Panc1 (cell line): Measurements from ENCODE around the gene PGPEP1. TPM values are rescaled to one million over a fixed set of nuclear protein-coding genes. Genes with fewer than 3 reads are reported as not detected.

ENCODE experiments used
- ATAC-seq: fragments of 200-7000 bp; cut with Tn5 transposase; 2 replicates; pipeline ENCODE4 v1.9.1; 2020; ENCODE audit warnings: mild to moderate bottlenecking, moderate library complexity
- BruUV-seq: library from RNA; stranded (reverse); fragments of 400-500 nt; replicated peaks from 2 replicates; lab custom pipeline; 2021; lab: Mats Ljungman, UMichigan
- CTCF ChIA-PET: fragments of 300-600 bp; sonication (Branson Sonifier 250); formaldehyde crosslinking; loops from one replicate; lab custom pipeline; 2022; ENCODE audit warnings: antibody characterized with exemption; lab: Charles Lee
- POLR2A ChIA-PET: fragments of 300-600 bp; sonication (Branson Sonifier 250); formaldehyde crosslinking; loops from one replicate; lab custom pipeline; 2022; ENCODE audit warnings: antibody characterized with exemption; lab: Charles Lee
- DNase-seq: peaks from one replicate; pipeline ENCODE4 v3.0.0-alpha.2; 2010; ENCODE audit warnings: low read depth, low spot score
- H3K27ac ChIP-seq: 2 replicates; pipeline ENCODE4 v1.5.1; 2011; ENCODE audit warnings: mild to moderate bottlenecking, low read length, inconsistent platforms
- H3K27me3 ChIP-seq: fragments of 200-500 bp; sonication (Bioruptor generic); 2 replicates; pipeline ENCODE4 v1.6.0; 2014; ENCODE audit warnings: low read length, inconsistent platforms; ENCODE audit not compliant: control insufficient read depth, insufficient read depth
- H3K36me3 ChIP-seq: fragments of 200-500 bp; sonication (Bioruptor generic); 2 replicates; pipeline ENCODE4 v1.5.1; 2014; ENCODE audit warnings: inconsistent platforms, mild to moderate bottlenecking, low read length, moderate library complexity; ENCODE audit not compliant: control insufficient read depth, insufficient read depth
- H3K4me1 ChIP-seq: 2 replicates; pipeline ENCODE4 v1.5.1; 2011; ENCODE audit warnings: inconsistent platforms, mild to moderate bottlenecking, low read length, moderate library complexity; ENCODE audit not compliant: control insufficient read depth, insufficient read depth
- H3K4me3 ChIP-seq, 2 experiments: 2 replicates each; pipeline ENCODE4 v1.5.1; 2011 to 2012; ENCODE audit warnings: low read depth in 2 of 2, low read length in 2 of 2, mild to moderate bottlenecking in 2 of 2, inconsistent platforms in 1 of 2, moderate library complexity in 1 of 2
- H3K9me3 ChIP-seq: fragments of 200-500 bp; sonication (Bioruptor generic); 2 replicates; pipeline ENCODE4 v1.5.1; 2014; ENCODE audit warnings: low read depth, mild to moderate bottlenecking, inconsistent platforms, low read length, moderate library complexity; ENCODE audit not compliant: control insufficient read depth, insufficient read depth
- CTCF ChIP-seq: fragments of 450-650 bp; IDR thresholded peaks from 2 replicates; pipeline ENCODE4 v1.5.1; 2017; ENCODE audit warnings: mild to moderate bottlenecking
- POLR2AphosphoS5 ChIP-seq: IDR thresholded peaks from 2 replicates; pipeline ENCODE4 v1.6.1; 2012; ENCODE audit warnings: mild to moderate bottlenecking, low read depth, low read length, moderate library complexity
- REST ChIP-seq, 2 experiments: IDR thresholded peaks; 2 replicates each; pipeline ENCODE4 v1.6.1; 2011 to 2012; ENCODE audit warnings: low read depth in 2 of 2, control low read depth in 1 of 2, low read length in 1 of 2, mild to moderate bottlenecking in 1 of 2, moderate library complexity in 1 of 2; ENCODE audit not compliant: insufficient read depth in 1 of 2
- SIN3A ChIP-seq: IDR thresholded peaks from 2 replicates; pipeline ENCODE4 v1.6.1; 2012; ENCODE audit warnings: low read depth, mild to moderate bottlenecking, low read length, moderate library complexity, borderline replicate concordance; ENCODE audit not compliant: insufficient read depth
- TCF7L2 ChIP-seq: IDR thresholded peaks from 2 replicates; pipeline ENCODE4 v1.6.1; 2011; ENCODE audit warnings: mild to moderate bottlenecking, low read depth, low read length, inconsistent platforms
- in situ Hi-C: cut with HindIII; loops from 2 replicates; pipeline ENCODE4 v1.10.0; 2016; ENCODE audit warnings: low sequenced_read_pairs, low pct_unique_long_range_greater_than_20kb
- intact Hi-C: fragments of 100-400 bp; cut with micrococcal nuclease; formaldehyde crosslinking; loops from one replicate; pipeline ENCODE4 v1.10.0; 2022; ENCODE audit not compliant: unreplicated experiment
- total RNA-seq: library from RNA; stranded (reverse); gene quantifications from one replicate; pipeline ENCODE4 v1.2.1, GENCODE V29; 2021; ENCODE audit not compliant: unreplicated experiment

PGPEP1 gene
- total RNA-seq, 1 experiment from 2014 or later, result 36.3 TPM

GRCh38 chr19:18306209-18306887 is 34.0 kb upstream of the PGPEP1 start:
- no peak for DNase-seq
- no TSS peak for BruUV-seq
- no peaks in the 10 kb centered on the region for H3K9me3 ChIP-seq
- H3K27ac ChIP-seq, result peak overlapping the region; percentile 75
- CTCF ChIA-PET, result interaction anchor here (0.6 to 1.1 kb wide), 2 partner anchors 27 to 461 kb away, joined by 3 to 5 read pairs; no protein-coding TSS in a partner anchor
- in situ Hi-C loops (no loop called here), intact Hi-C loops (no loop called here)
- ATAC-seq, result no peak
- no peaks in the 10 kb centered on the region for H3K36me3 ChIP-seq
- no peak overlapping the region for H3K4me3 ChIP-seq
- POLR2A ChIA-PET, result interaction anchor here (0.5 kb wide), 1 partner anchor 29 kb away, joined by 7 read pairs; no protein-coding TSS in a partner anchor
- peaks cover 56% of the 10 kb centered on the region for H3K4me1 ChIP-seq
- no peaks in the 10 kb centered on the region for H3K27me3 ChIP-seq
- TF ChIP-seq REST (IDR thresholded peaks at IDR 0.05; ENCODE audit: insufficient read depth in 1 of 2, low read depth in 2 of 2, low read length in 1 of 2) (no peak), CTCF (no peak), POLR2AphosphoS5 (no peak), SIN3A (no peak), TCF7L2 (no peak)

- DNase-seq (no peak), ATAC-seq (no peak)
- TSS peak; percentile 94 for BruUV-seq
- ChIA-PET CTCF (interaction anchor here (0.6 to 1.1 kb wide), 2 partner anchors 27 to 461 kb away, joined by 3 to 5 read pairs; no protein-coding TSS in a partner anchor), POLR2A (interaction anchor here (0.5 kb wide), 1 partner anchor 29 kb away, joined by 7 read pairs; no protein-coding TSS in a partner anchor)
- no peaks in the 10 kb centered on the region for H3K27me3 ChIP-seq
- in situ Hi-C loops (no loop called here), intact Hi-C loops (no loop called here)
- no peak for TF ChIP-seq CTCF
- no peak for TF ChIP-seq POLR2AphosphoS5
- no peak for TF ChIP-seq TCF7L2
- no peak for TF ChIP-seq REST (IDR thresholded peaks at IDR 0.05; ENCODE audit: insufficient read depth in 1 of 2, low read depth in 2 of 2, low read length in 1 of 2)
- TF ChIP-seq SIN3A, result no peak
- H3K4me1 ChIP-seq, result peaks cover 52% of the 10 kb centered on the region
- no peaks in the 10 kb centered on the region for H3K9me3 ChIP-seq
- no peak overlapping the region for H3K4me3 ChIP-seq
- H3K36me3 ChIP-seq, result no peaks in the 10 kb centered on the region
- H3K27ac ChIP-seq, result peak overlapping the region; percentile 75
Measured at GRCh38 chr19:18306888-18307260, 33.5 kb upstream of the PGPEP1 start.
